HEK293 (cell line): Measurements from ENCODE around the gene EVPLL.
"Not testable (repeated sequence)": the region's sequence is repeated elsewhere in the genome, so short reads cannot be mapped to it uniquely, and the experiment has no call there.

Experiments
- CTCF ChIA-PET: fragments of 350-600 bp; formaldehyde crosslinking; extraction: SDS; loops from one replicate; lab custom pipeline; 2021; ENCODE audit warnings: antibody characterized with exemption; lab: Yijun Ruan, JAX
- POLR2A ChIA-PET: fragments of 300-600 bp; formaldehyde crosslinking; extraction: SDS; loops from one replicate; lab custom pipeline; 2020; ENCODE audit warnings: antibody characterized with exemption, inconsistent platforms; lab: Yijun Ruan, JAX
- H3K27ac ChIP-seq: fragments of 200-500 bp; sonication (Bioruptor generic); 2 replicates; pipeline ENCODE4 v1.5.1; 2014; ENCODE audit warnings: low read depth, low read length, control low read depth, inconsistent platforms; ENCODE audit errors: extremely low read depth
- H3K36me3 ChIP-seq, 2 experiments: fragments of 200-500 bp in 1 of 2; sonication (Bioruptor generic) in 1 of 2; 1 replicate in 1 of 2; 2 replicates in 1 of 2; pipeline ENCODE4 v1.5.1; 2014 to 2017; ENCODE audit warnings: inconsistent platforms in 2 of 2, low read length in 2 of 2; ENCODE audit not compliant: control insufficient read depth in 2 of 2, insufficient read depth in 1 of 2
- H3K4me1 ChIP-seq: fragments of 200-500 bp; sonication (Bioruptor generic); 2 replicates; pipeline ENCODE4 v1.5.1; 2014; ENCODE audit warnings: mild to moderate bottlenecking, low read length, inconsistent platforms; ENCODE audit not compliant: control insufficient read depth, insufficient read depth
- H3K4me3 ChIP-seq: 2 replicates; pipeline ENCODE4 v1.5.1; 2011; ENCODE audit warnings: low read depth, mild to moderate bottlenecking, control low read depth, low read length, moderate library complexity
- H3K9me3 ChIP-seq: fragments of 200-500 bp; sonication (Bioruptor generic); 2 replicates; pipeline ENCODE4 v1.5.1; 2014; ENCODE audit warnings: low read depth, low read length, inconsistent platforms; ENCODE audit not compliant: control insufficient read depth, insufficient read depth
- AEBP2 ChIP-seq: fragments of 450-650 bp; formaldehyde crosslinking; IDR thresholded peaks from 2 replicates; pipeline ENCODE4 v1.5.1; 2016; ENCODE audit warnings: missing biosample characterization, missing genetic modification characterization, borderline replicate concordance

Gene EVPLL

GRCh38 chr17:18382441-18383078 is 5.0 kb downstream of the EVPLL start (continued):
- no peak for TF ChIP-seq AEBP2

- CTCF ChIA-PET = interaction anchor here (0.6 to 1.1 kb wide), 2 partner anchors 242 to 770 kb away, joined by 3 read pairs; no protein-coding TSS in a partner anchor
- POLR2A ChIA-PET, H3K4me3 ChIP-seq, H3K4me1 ChIP-seq, H3K9me3 ChIP-seq, H3K27ac ChIP-seq, H3K36me3 ChIP-seq: not testable (repeated sequence)
Measured at GRCh38 chr17:18383079-18383481, 5.5 kb downstream of the EVPLL start.

- H3K9me3 ChIP-seq, H3K4me3 ChIP-seq, H3K36me3 ChIP-seq, POLR2A ChIA-PET, H3K4me1 ChIP-seq, H3K27ac ChIP-seq: not testable (repeated sequence)
- CTCF ChIA-PET = interaction anchor here (1.1 kb wide), 1 partner anchor 771 kb away, joined by 3 read pairs; no protein-coding TSS in a partner anchor
Measured at GRCh38 chr17:18384271-18384670, 6.7 kb downstream of the EVPLL start.

GRCh38 chr17:18387583-18387982 is 10.0 kb downstream of the EVPLL start:
- H3K4me3 ChIP-seq, H3K27ac ChIP-seq, H3K4me1 ChIP-seq, H3K36me3 ChIP-seq, CTCF ChIA-PET, H3K9me3 ChIP-seq, POLR2A ChIA-PET: not testable (repeated sequence)

- CTCF ChIA-PET, H3K4me3 ChIP-seq, H3K27ac ChIP-seq, H3K9me3 ChIP-seq, H3K4me1 ChIP-seq, POLR2A ChIA-PET, H3K36me3 ChIP-seq: not testable (repeated sequence)
Measured at GRCh38 chr17:18388266-18388665, 10.7 kb downstream of the EVPLL start.

- H3K4me1 ChIP-seq, H3K36me3 ChIP-seq, H3K27ac ChIP-seq, POLR2A ChIA-PET, CTCF ChIA-PET, H3K9me3 ChIP-seq, H3K4me3 ChIP-seq: not testable (repeated sequence)
Measured at GRCh38 chr17:18388728-18389127, 11.2 kb downstream of the EVPLL start.

- H3K36me3 ChIP-seq, POLR2A ChIA-PET, H3K27ac ChIP-seq, CTCF ChIA-PET, H3K4me3 ChIP-seq, H3K4me1 ChIP-seq, H3K9me3 ChIP-seq: not testable (repeated sequence)
Measured at GRCh38 chr17:18401872-18402590, 24.5 kb downstream of the EVPLL start.

- H3K36me3 ChIP-seq, H3K27ac ChIP-seq, CTCF ChIA-PET, H3K4me1 ChIP-seq, POLR2A ChIA-PET, H3K4me3 ChIP-seq, H3K9me3 ChIP-seq: not testable (repeated sequence)
Measured at GRCh38 chr17:18403166-18403565, 25.6 kb downstream of the EVPLL start.

- H3K4me3 ChIP-seq, POLR2A ChIA-PET, H3K27ac ChIP-seq, CTCF ChIA-PET, H3K4me1 ChIP-seq, H3K36me3 ChIP-seq, H3K9me3 ChIP-seq: not testable (repeated sequence)
Measured at GRCh38 chr17:18403604-18404003, 26.0 kb downstream of the EVPLL start.
